ENCODE measurements around the gene KIFBP. TPM values are rescaled to one million over a fixed set of nuclear protein-coding genes. Genes with fewer than 3 reads are reported as not detected.
A peak's percentile ranks its signal among the peaks of the same experiment; 100 is the strongest.
"Not testable (repeated sequence)": the region's sequence is repeated elsewhere in the genome, so short reads cannot be mapped to it uniquely, and the experiment has no call there.

The KIFBP gene, protein sequence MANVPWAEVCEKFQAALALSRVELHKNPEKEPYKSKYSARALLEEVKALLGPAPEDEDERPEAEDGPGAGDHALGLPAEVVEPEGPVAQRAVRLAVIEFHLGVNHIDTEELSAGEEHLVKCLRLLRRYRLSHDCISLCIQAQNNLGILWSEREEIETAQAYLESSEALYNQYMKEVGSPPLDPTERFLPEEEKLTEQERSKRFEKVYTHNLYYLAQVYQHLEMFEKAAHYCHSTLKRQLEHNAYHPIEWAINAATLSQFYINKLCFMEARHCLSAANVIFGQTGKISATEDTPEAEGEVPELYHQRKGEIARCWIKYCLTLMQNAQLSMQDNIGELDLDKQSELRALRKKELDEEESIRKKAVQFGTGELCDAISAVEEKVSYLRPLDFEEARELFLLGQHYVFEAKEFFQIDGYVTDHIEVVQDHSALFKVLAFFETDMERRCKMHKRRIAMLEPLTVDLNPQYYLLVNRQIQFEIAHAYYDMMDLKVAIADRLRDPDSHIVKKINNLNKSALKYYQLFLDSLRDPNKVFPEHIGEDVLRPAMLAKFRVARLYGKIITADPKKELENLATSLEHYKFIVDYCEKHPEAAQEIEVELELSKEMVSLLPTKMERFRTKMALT
- total RNA-seq (2014; rRNA removed) (65.9 and 72.9 TPM in 2 replicates), Bru-seq, nascent RNA (percentile 80 among the genes with signal in this experiment), BruChase-seq, experiment 1, labeled RNA remaining after a 6-hour chase (percentile 87 among the genes with signal in this experiment), BruChase-seq, experiment 2, labeled RNA remaining after a 2-hour chase (percentile 86 among the genes with signal in this experiment)
- long read RNA-seq, transcript KIF1BP-201 (7 exons, 2,544 nt), result major isoform, 128 of 155 reads
- long read RNA-seq, partial matches to known transcripts, result 4 of 155 reads
- long read RNA-seq, other reads (novel, unspliced or antisense), result 22 of 155 reads

DNA sequence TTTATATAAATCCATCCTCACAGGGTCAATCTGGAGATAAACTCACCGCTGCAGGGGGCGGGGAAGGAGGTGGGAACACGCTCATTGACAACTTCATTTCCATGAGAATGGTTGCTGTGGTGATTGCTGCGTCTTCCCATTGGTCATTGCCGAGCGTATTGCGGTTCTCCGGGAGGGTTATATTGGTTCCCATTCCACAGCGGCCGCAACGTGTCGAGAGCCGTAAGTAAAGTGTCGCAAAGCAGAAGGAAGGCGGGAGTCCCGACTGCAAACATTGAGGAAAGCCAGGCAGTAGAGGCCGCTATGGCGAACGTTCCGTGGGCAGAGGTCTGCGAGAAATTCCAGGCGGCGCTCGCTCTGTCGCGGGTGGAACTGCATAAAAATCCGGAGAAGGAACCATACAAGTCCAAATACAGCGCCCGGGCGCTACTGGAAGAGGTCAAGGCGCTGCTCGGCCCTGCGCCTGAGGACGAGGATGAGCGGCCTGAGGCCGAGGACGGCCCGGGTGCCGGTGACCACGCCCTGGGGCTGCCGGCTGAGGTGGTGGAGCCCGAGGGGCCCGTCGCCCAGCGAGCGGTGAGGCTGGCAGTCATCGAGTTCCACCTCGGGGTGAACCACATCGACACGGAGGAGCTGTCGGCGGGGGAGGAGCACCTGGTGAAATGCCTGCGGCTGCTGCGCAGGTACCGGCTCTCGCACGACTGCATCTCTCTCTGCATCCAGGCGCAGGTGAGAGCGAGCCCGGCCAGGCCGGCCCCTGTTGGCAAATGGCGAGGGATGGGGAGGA is at the start of gene KIFBP:
Gene KIFBP (plus strand): TSS at position 274 of the 787 bp plus-strand sequence. CDS start 30 bp downstream, at position 304.
- H3K79me2 ChIP-seq (ENCODE audit: low read length), result peaks cover 59% of the 10 kb centered on the region
- H3K4me2 ChIP-seq (ENCODE audit: low read length), result peak within 1 kb of the TSS; percentile 92
- H2AFZ ChIP-seq (ENCODE audit: low read length), result peak within 1 kb of the TSS; percentile 83
- H3F3A ChIP-seq (ENCODE audit: low read length, unreplicated experiment), result peaks cover 14% of the 10 kb centered on the region
- no peaks in the 10 kb centered on the region for H3K9me2 ChIP-seq (replicated peaks; ENCODE audit: low read length)
- no peaks in the 10 kb centered on the region for H3K9me3 ChIP-seq (ENCODE audit: low read length)
- intact Hi-C loops (cut with micrococcal nuclease), result loop anchor here (1.0 kb wide), 3 partner anchors 31 to 136 kb away; partner anchors contain the start of genes SRGN and VPS26A
- TSS peak; percentile 58 for BruUV-seq (replicated peaks)
- H3K36me3 ChIP-seq (ENCODE audit: low read depth, low read length), result peaks cover 20% of the 10 kb centered on the region
- no peaks in the 10 kb centered on the region for H3K27me3 ChIP-seq (ENCODE audit: low read length)
- ChIA-PET POLR2A (ENCODE audit: unreplicated experiment) (no interaction called here), CTCF (no interaction called here)
- peak within 1 kb of the TSS; percentile 80 for H3K4me3 ChIP-seq (ENCODE audit: low read length)
- peak within 1 kb of the TSS; percentile 51 for H3K27ac ChIP-seq (ENCODE audit: low read length)
- no peak for TF ChIP-seq EZH2phosphoT487 (IDR thresholded peaks at IDR 0.05; ENCODE audit: borderline replicate concordance, low read length)
- TF ChIP-seq, protein P1, sequence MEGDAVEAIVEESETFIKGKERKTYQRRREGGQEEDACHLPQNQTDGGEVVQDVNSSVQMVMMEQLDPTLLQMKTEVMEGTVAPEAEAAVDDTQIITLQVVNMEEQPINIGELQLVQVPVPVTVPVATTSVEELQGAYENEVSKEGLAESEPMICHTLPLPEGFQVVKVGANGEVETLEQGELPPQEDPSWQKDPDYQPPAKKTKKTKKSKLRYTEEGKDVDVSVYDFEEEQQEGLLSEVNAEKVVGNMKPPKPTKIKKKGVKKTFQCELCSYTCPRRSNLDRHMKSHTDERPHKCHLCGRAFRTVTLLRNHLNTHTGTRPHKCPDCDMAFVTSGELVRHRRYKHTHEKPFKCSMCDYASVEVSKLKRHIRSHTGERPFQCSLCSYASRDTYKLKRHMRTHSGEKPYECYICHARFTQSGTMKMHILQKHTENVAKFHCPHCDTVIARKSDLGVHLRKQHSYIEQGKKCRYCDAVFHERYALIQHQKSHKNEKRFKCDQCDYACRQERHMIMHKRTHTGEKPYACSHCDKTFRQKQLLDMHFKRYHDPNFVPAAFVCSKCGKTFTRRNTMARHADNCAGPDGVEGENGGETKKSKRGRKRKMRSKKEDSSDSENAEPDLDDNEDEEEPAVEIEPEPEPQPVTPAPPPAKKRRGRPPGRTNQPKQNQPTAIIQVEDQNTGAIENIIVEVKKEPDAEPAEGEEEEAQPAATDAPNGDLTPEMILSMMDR (conservative IDR thresholded peaks at IDR 0.05; ENCODE audit: low read depth, low read length), result peak; percentile 73
- no peak for TF ChIP-seq EZH2 (IDR thresholded peaks at IDR 0.05; ENCODE audit: low read length, unreplicated experiment)
- DNase-seq (peak; percentile 99), ATAC-seq (peak; percentile 85)
- H3K4me1 ChIP-seq (ENCODE audit: insufficient read depth, low read length), result peaks cover 37% of the 10 kb centered on the region
- H3K9ac ChIP-seq (ENCODE audit: low read length), result peak within 1 kb of the TSS; percentile 84
- 0 out of 2 replicates have a peak, but pooled peaks cover 9% of the 10 kb centered on the region for H4K20me1 ChIP-seq (ENCODE audit: low read length)

DNA sequence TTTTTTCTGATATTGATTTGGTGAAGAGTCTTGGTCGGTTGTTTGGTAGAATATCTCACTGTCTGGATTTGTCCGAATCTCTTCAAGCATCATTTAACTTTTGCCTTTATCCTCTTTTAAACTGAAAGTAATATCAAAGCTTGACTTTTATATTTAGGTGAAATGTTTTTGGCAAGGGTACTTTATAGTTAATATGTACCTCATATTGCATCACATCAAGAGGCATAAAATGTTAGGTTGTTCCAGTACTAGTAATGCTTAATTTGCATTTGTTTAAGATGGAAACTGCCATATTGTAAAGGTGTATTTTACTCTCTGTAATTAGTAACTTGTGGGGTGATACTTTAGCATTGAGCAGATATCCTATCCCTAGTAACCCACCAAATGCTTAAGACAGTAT is 49.7 kb upstream of the KIFBP start:
- BruUV-seq (replicated peaks), result no TSS peak
- Histone ChIP-seq H3K79me2 (ENCODE audit: low read length) (no peaks in the 10 kb centered on the region), H3K4me1 (ENCODE audit: insufficient read depth, low read length) (no peaks in the 10 kb centered on the region), H3K9me3 (ENCODE audit: low read length) (no peaks in the 10 kb centered on the region), H4K20me1 (ENCODE audit: low read length) (no peaks in the 10 kb centered on the region), H2AFZ (ENCODE audit: low read length) (no peak overlapping the region), H3K27me3 (ENCODE audit: low read length) (no peaks in the 10 kb centered on the region), H3K27ac (ENCODE audit: low read length) (no peak overlapping the region), H3K4me2 (ENCODE audit: low read length) (no peak overlapping the region), H3K36me3 (ENCODE audit: low read depth, low read length) (peaks cover 38% of the 10 kb centered on the region), H3K4me3 (ENCODE audit: low read length) (no peak overlapping the region), H3K9ac (ENCODE audit: low read length) (no peak overlapping the region), H3K9me2 (replicated peaks; ENCODE audit: low read length) (no peaks in the 10 kb centered on the region), H3F3A (ENCODE audit: low read length, unreplicated experiment) (no peaks in the 10 kb centered on the region)
- ChIA-PET POLR2A (ENCODE audit: unreplicated experiment) (no interaction called here), CTCF (no interaction called here)
- intact Hi-C loops (cut with micrococcal nuclease), result no loop called here
- no peak for DNase-seq
- TF ChIP-seq, protein P1 (conservative IDR thresholded peaks at IDR 0.05; ENCODE audit: low read depth, low read length), result no peak
- TF ChIP-seq EZH2 (IDR thresholded peaks at IDR 0.05; ENCODE audit: low read length, unreplicated experiment) (no peak), EZH2phosphoT487 (IDR thresholded peaks at IDR 0.05; ENCODE audit: borderline replicate concordance, low read length) (no peak)
- no peak for ATAC-seq

DNA sequence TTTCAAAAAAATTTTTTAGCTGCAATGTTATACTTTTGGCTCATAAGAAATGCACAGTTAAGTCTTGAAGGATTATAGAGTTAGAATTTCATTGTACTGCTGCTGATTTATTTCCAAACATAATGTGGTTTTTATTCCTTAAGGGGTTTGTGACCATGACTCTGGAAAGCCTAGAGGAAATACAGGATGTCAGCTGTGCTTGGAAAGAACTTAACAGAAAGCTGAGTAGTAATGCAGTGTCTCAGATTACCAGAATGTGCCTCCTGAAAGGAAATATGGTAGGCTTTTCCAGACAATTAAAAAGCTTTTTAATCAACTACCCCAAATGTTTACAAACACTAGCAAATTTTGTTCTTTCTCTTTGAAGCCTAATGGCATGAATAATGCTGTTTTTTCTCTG is 47.7 kb upstream of the KIFBP start:
- H4K20me1 ChIP-seq (ENCODE audit: low read length); H3K4me1 ChIP-seq (ENCODE audit: insufficient read depth, low read length); ATAC-seq; CTCF ChIA-PET; DNase-seq; H3K4me3 ChIP-seq (ENCODE audit: low read length); BruUV-seq (replicated peaks); intact Hi-C loops (cut with micrococcal nuclease); H3K9me2 ChIP-seq (replicated peaks; ENCODE audit: low read length); H3K79me2 ChIP-seq (ENCODE audit: low read length); H3K27me3 ChIP-seq (ENCODE audit: low read length); H3K9ac ChIP-seq (ENCODE audit: low read length); H2AFZ ChIP-seq (ENCODE audit: low read length); H3K4me2 ChIP-seq (ENCODE audit: low read length); H3F3A ChIP-seq (ENCODE audit: low read length, unreplicated experiment); H3K9me3 ChIP-seq (ENCODE audit: low read length); H3K27ac ChIP-seq (ENCODE audit: low read length): not testable (repeated sequence)
- peaks cover 28% of the 10 kb centered on the region for H3K36me3 ChIP-seq (ENCODE audit: low read depth, low read length)
- POLR2A ChIA-PET (ENCODE audit: unreplicated experiment), result interaction anchor here (0.6 kb wide), 1 partner anchor 41 kb away, joined by 3 read pairs; no protein-coding TSS in a partner anchor

Data from PC-3 (cell line).